Measurements from ENCODE around the gene GABARAPL2.
A peak's percentile ranks its signal among the peaks of the same experiment; 100 is the strongest.

Gene GABARAPL2, protein sequence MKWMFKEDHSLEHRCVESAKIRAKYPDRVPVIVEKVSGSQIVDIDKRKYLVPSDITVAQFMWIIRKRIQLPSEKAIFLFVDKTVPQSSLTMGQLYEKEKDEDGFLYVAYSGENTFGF

DNA sequence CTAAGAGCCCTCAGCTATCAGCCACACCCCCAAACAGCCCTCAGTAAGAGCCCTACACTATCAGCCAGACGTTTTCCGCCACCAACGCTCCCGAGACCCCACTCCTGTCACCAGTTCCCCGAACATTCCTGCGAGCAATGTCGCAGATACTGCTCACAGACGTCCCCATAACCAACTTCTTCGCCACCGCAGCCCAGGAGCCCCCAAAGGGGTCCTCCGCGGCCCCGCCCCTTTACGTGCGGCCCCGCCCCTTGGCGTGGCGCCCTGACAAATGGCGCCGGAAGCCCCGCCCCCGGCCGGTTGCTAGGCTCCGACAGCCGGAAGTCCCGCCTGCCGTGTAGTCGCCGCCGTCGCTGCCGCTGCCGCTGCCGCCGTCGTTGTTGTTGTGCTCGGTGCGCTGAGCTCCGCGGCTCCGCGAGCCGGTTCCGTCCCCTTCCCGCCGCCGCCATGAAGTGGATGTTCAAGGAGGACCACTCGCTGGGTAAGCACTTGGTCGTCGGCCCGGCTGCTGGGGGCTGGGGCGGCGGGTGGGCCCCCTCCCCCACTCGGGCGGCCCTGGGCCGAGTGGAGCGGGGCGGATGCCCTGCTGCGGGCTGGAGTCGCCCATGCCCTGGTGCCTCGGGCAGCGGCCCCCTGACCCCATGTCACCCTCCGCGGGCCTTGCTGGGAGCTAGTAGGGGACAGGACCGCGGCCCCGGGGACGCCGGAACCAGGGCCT, at the start of gene GABARAPL2:
Gene GABARAPL2 (plus strand): TSS at position 340 of the 718 bp plus-strand sequence. CDS start 108 bp downstream, at position 448.
- TF ChIP-seq, protein P1, sequence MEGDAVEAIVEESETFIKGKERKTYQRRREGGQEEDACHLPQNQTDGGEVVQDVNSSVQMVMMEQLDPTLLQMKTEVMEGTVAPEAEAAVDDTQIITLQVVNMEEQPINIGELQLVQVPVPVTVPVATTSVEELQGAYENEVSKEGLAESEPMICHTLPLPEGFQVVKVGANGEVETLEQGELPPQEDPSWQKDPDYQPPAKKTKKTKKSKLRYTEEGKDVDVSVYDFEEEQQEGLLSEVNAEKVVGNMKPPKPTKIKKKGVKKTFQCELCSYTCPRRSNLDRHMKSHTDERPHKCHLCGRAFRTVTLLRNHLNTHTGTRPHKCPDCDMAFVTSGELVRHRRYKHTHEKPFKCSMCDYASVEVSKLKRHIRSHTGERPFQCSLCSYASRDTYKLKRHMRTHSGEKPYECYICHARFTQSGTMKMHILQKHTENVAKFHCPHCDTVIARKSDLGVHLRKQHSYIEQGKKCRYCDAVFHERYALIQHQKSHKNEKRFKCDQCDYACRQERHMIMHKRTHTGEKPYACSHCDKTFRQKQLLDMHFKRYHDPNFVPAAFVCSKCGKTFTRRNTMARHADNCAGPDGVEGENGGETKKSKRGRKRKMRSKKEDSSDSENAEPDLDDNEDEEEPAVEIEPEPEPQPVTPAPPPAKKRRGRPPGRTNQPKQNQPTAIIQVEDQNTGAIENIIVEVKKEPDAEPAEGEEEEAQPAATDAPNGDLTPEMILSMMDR (IDR thresholded peaks at IDR 0.05; ENCODE audit: unreplicated experiment in 3 of 3), result no peak
- Mint-ChIP-seq H3K4me3 (peak within 1 kb of the TSS; percentile 96 to 100 (median 98)), H3K4me1 (peaks cover 16% of the 10 kb centered on the region), H3K27me3 (ENCODE audit: low read depth) (no peaks in the 10 kb centered on the region), H3K27ac (peak within 1 kb of the TSS; percentile 37 to 93 (median 88)), H3K36me3 (ENCODE audit: low read depth) (peaks cover 23% of the 10 kb centered on the region), H3K9me3 (no peaks in the 10 kb centered on the region)

GRCh38 chr16:75519175-75519574, 47.0 kb upstream of the GABARAPL2 start:
- Mint-ChIP-seq H3K27ac (no peak overlapping the region), H3K36me3 (ENCODE audit: low read depth) (no peaks in the 10 kb centered on the region), H3K9me3 (no peaks in the 10 kb centered on the region), H3K4me3 (no peak overlapping the region), H3K27me3 (ENCODE audit: low read depth) (peaks cover 4% of the 10 kb centered on the region), H3K4me1 (peaks cover 12% of the 10 kb centered on the region)
- TF ChIP-seq, protein P1 (IDR thresholded peaks at IDR 0.05; ENCODE audit: unreplicated experiment in 3 of 3), result no peak

- TF ChIP-seq, protein P1 (IDR thresholded peaks at IDR 0.05; ENCODE audit: unreplicated experiment in 3 of 3), result no peak
- no peaks in the 10 kb centered on the region for H3K36me3 Mint-ChIP-seq (ENCODE audit: low read depth)
- no peak overlapping the region for H3K27ac Mint-ChIP-seq
- H3K4me1 Mint-ChIP-seq, result no peaks in the 10 kb centered on the region
- no peak overlapping the region for H3K4me3 Mint-ChIP-seq
- no peaks in the 10 kb centered on the region for H3K27me3 Mint-ChIP-seq (ENCODE audit: low read depth)
- no peaks in the 10 kb centered on the region for H3K9me3 Mint-ChIP-seq
These were observed 40.0 kb upstream of the GABARAPL2 start for GRCh38 chr16:75526032-75526790.

DNA sequence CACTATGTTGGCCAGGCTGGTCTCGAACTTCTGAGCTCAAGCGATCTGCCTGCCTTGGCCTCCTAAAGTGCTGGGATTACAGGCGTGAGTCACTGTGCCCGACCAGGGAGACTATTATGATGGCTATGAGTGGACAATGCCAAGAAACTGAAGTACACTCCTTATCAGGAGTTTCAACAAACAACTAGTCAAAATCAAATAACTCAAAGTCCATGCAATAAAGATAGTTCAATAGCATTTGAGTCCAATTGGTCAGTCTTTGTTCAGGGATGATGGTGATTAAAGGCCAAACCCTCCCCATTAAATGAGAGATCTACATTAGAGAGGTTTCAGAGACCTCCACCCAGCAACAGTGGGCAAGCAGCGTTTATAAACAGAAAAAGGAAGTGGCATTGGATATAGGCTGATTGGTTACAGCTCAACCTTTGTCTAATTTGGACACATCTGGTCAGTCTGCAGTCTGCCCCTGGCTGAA, 38.3 kb upstream of the GABARAPL2 start:
- no peak overlapping the region for H3K4me3 Mint-ChIP-seq
- H3K4me1 Mint-ChIP-seq, result no peaks in the 10 kb centered on the region
- TF ChIP-seq, protein P1 (IDR thresholded peaks at IDR 0.05; ENCODE audit: unreplicated experiment in 3 of 3), result no peak
- H3K36me3 Mint-ChIP-seq (ENCODE audit: low read depth), result no peaks in the 10 kb centered on the region
- H3K27me3 Mint-ChIP-seq (ENCODE audit: low read depth), result no peaks in the 10 kb centered on the region
- no peak overlapping the region for H3K27ac Mint-ChIP-seq
- H3K9me3 Mint-ChIP-seq, result no peaks in the 10 kb centered on the region

GRCh38 chr16:75529056-75529905, 36.9 kb upstream of the GABARAPL2 start:
- Mint-ChIP-seq H3K9me3 (no peaks in the 10 kb centered on the region), H3K4me3 (no peak overlapping the region), H3K27me3 (ENCODE audit: low read depth) (no peaks in the 10 kb centered on the region), H3K36me3 (ENCODE audit: low read depth) (no peaks in the 10 kb centered on the region), H3K4me1 (no peaks in the 10 kb centered on the region), H3K27ac (no peak overlapping the region)
- TF ChIP-seq, protein P1 (IDR thresholded peaks at IDR 0.05; ENCODE audit: unreplicated experiment in 3 of 3), result no peak

All from nephron (organoid).